H1 (cell line): ENCODE measurements around the gene NHLRC2. TPM values are rescaled to one million over a fixed set of nuclear protein-coding genes. Genes with fewer than 3 reads are reported as not detected.

Experiments used
- NANOG ChIP-seq: IDR thresholded peaks from 2 replicates; pipeline ENCODE4 v1.6.1; 2011; ENCODE audit warnings: low read length, low read depth, mild to moderate bottlenecking, inconsistent platforms; ENCODE audit not compliant: insufficient read depth, poor library complexity, severe bottlenecking
- TCF12 ChIP-seq: IDR thresholded peaks from 2 replicates; pipeline ENCODE4 v1.6.1; 2011; ENCODE audit warnings: low read depth, mild to moderate bottlenecking, low read length
- polyA plus RNA-seq, 7 experiments: library from polyadenylated mRNA; depleted of rRNA in 3 of 7; stranded (reverse) in 5 of 7; unstranded in 2 of 7; fragments of >200 nt in 5 of 7; fragments of 200-250 nt in 2 of 7; gene quantifications; 1 replicate in 5 of 7; 2 replicates in 1 of 7; 4 replicates in 1 of 7; pipeline versions ENCODE4 v1.2.1 to v1.2.3, GENCODE V29; 2011 to 2013; ENCODE audit warnings: missing spikeins in 2 of 7, mixed read lengths in 2 of 7
- total RNA-seq: library from RNA; stranded (reverse); fragmentation: NEBNext Ultra II Directional; extraction: Animal tissue kit (Norgen Biotek cat#: 25700); gene quantifications from 2 replicates; pipeline ENCODE4 v1.2.1, GENCODE V29; 2021
- TF ChIP-seq, protein P1 (sequence below): IDR thresholded peaks from 2 replicates; pipeline ENCODE4 v1.6.1; 2012; ENCODE audit warnings: inconsistent platforms

The NHLRC2 gene
- total and polyA plus RNA-seq, 2 of the 8 experiments (the other 6 are each of a cell fraction or from before 2014, with no cell fraction given): 4.9 to 25.6 TPM

DNA sequence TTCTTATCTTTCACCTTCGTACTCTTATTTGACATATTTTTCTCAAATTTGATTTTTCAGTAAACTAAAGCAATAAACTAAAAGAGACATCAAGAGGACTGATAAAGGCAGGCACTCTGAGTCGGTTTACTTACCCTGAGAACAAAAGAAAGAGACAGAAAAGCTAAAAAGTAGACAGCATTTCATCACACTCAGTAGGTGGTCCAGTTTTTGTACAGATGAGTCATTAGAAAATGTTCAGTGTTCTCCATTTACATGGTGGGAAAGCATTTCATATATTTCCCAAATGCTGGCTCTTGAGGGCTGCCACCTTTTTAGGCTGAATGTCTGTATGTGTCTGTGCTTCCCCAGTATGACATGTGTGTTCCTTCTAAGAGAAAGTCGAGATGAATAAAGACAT is 52.7 kb downstream of the NHLRC2 start (continued):
- TF ChIP-seq, protein P1, sequence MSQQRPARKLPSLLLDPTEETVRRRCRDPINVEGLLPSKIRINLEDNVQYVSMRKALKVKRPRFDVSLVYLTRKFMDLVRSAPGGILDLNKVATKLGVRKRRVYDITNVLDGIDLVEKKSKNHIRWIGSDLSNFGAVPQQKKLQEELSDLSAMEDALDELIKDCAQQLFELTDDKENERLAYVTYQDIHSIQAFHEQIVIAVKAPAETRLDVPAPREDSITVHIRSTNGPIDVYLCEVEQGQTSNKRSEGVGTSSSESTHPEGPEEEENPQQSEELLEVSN: no peak
- TF ChIP-seq TCF12 (no peak), NANOG (no peak)
